Measurements from ENCODE around the gene ZBTB7C.

Gene ZBTB7C

GRCh38 chr18:48306838-48307237 lies 102.3 kb downstream of the ZBTB7C start:
- Histone ChIP-seq H3F3A (ENCODE audit: low read depth) (no peaks in the 10 kb centered on the region), H4K20me1 (ENCODE audit: insufficient read depth, low read length, poor library complexity, severe bottlenecking) (no peaks in the 10 kb centered on the region), H3K9me2 (replicated peaks; ENCODE audit: low read depth, low read length) (no peaks in the 10 kb centered on the region), H3K27me3 (ENCODE audit: insufficient read depth, low read length, poor library complexity, severe bottlenecking) (no peaks in the 10 kb centered on the region), H3K36me3 (ENCODE audit: insufficient read depth, low read length) (no peaks in the 10 kb centered on the region), H3K9me3 (ENCODE audit: insufficient read depth, low read depth, low read length) (no peaks in the 10 kb centered on the region), H3K4me2 (ENCODE audit: low read depth, low read length, poor library complexity, severe bottlenecking) (no peak overlapping the region), H3K9ac (ENCODE audit: low read depth, low read length, poor library complexity, severe bottlenecking) (no peak overlapping the region), H3K79me2 (ENCODE audit: insufficient read depth, low read length) (no peaks in the 10 kb centered on the region), H3K4me3 (ENCODE audit: low read length, poor library complexity, severe bottlenecking) (no peak overlapping the region), H2AFZ (ENCODE audit: low read length) (no peak overlapping the region), H3K4me1 (ENCODE audit: insufficient read depth, low read length, poor library complexity, severe bottlenecking) (no peaks in the 10 kb centered on the region)
- TF ChIP-seq CTCF (conservative IDR thresholded peaks at IDR 0.05; ENCODE audit: low read length) (no peak), EZH2phosphoT487 (IDR thresholded peaks at IDR 0.05; ENCODE audit: borderline replicate concordance) (no peak)

- no peaks in the 10 kb centered on the region for H3K36me3 ChIP-seq (ENCODE audit: insufficient read depth, low read length)
These were observed 104.1 kb downstream of the ZBTB7C start for GRCh38 chr18:48304906-48305693.

GRCh38 chr18:48303883-48304282 lies 105.3 kb downstream of the ZBTB7C start:
- Histone ChIP-seq H3K9me2 (replicated peaks; ENCODE audit: low read depth, low read length) (no peaks in the 10 kb centered on the region), H3F3A (ENCODE audit: low read depth) (no peaks in the 10 kb centered on the region), H3K36me3 (ENCODE audit: insufficient read depth, low read length) (no peaks in the 10 kb centered on the region), H3K79me2 (ENCODE audit: insufficient read depth, low read length) (no peaks in the 10 kb centered on the region), H3K4me1 (ENCODE audit: insufficient read depth, low read length, poor library complexity, severe bottlenecking) (peaks cover 13% of the 10 kb centered on the region), H2AFZ (ENCODE audit: low read length) (no peak overlapping the region), H3K4me2 (ENCODE audit: low read depth, low read length, poor library complexity, severe bottlenecking) (no peak overlapping the region), H3K9me3 (ENCODE audit: insufficient read depth, low read depth, low read length) (no peaks in the 10 kb centered on the region), H3K9ac (ENCODE audit: low read depth, low read length, poor library complexity, severe bottlenecking) (no peak overlapping the region), H3K27me3 (ENCODE audit: insufficient read depth, low read length, poor library complexity, severe bottlenecking) (no peaks in the 10 kb centered on the region), H4K20me1 (ENCODE audit: insufficient read depth, low read length, poor library complexity, severe bottlenecking) (no peaks in the 10 kb centered on the region), H3K4me3 (ENCODE audit: low read length, poor library complexity, severe bottlenecking) (no peak overlapping the region)
- TF ChIP-seq CTCF (conservative IDR thresholded peaks at IDR 0.05; ENCODE audit: low read length) (no peak), EZH2phosphoT487 (IDR thresholded peaks at IDR 0.05; ENCODE audit: borderline replicate concordance) (no peak)

More at GRCh38 chr18:48304906-48305693, 104.1 kb downstream of the ZBTB7C start:
- no peaks in the 10 kb centered on the region for H3K9me3 ChIP-seq (ENCODE audit: insufficient read depth, low read depth, low read length)
- TF ChIP-seq CTCF (conservative IDR thresholded peaks at IDR 0.05; ENCODE audit: low read length) (no peak), EZH2phosphoT487 (IDR thresholded peaks at IDR 0.05; ENCODE audit: borderline replicate concordance) (no peak)
- H3K4me3 ChIP-seq (ENCODE audit: low read length, poor library complexity, severe bottlenecking): no peak overlapping the region
- no peak overlapping the region for H2AFZ ChIP-seq (ENCODE audit: low read length)
- no peaks in the 10 kb centered on the region for H3K9me2 ChIP-seq (replicated peaks; ENCODE audit: low read depth, low read length)
- H3K4me2 ChIP-seq (ENCODE audit: low read depth, low read length, poor library complexity, severe bottlenecking): no peak overlapping the region
- no peaks in the 10 kb centered on the region for H3K79me2 ChIP-seq (ENCODE audit: insufficient read depth, low read length)
- peaks cover 10% of the 10 kb centered on the region for H3K4me1 ChIP-seq (ENCODE audit: insufficient read depth, low read length, poor library complexity, severe bottlenecking)
- no peaks in the 10 kb centered on the region for H4K20me1 ChIP-seq (ENCODE audit: insufficient read depth, low read length, poor library complexity, severe bottlenecking)
- no peak overlapping the region for H3K9ac ChIP-seq (ENCODE audit: low read depth, low read length, poor library complexity, severe bottlenecking)
- H3F3A ChIP-seq (ENCODE audit: low read depth): no peaks in the 10 kb centered on the region
- H3K27me3 ChIP-seq (ENCODE audit: insufficient read depth, low read length, poor library complexity, severe bottlenecking): no peaks in the 10 kb centered on the region

Data from Loucy (cell line).